SU-DHL-6 (cell line): ENCODE measurements around the gene GRIFIN.

Experiments used
- CTCF ChIP-seq: fragments of 200-600 bp; sonication (generic); IDR thresholded peaks from one replicate; pipeline ENCODE4 v1.5.1; 2017; ENCODE audit warnings: antibody characterized with exemption, mild to moderate bottlenecking, low read length, moderate library complexity; ENCODE audit not compliant: insufficient read depth, poor library complexity, severe bottlenecking
- EZH2phosphoT487 ChIP-seq: fragments of 200-600 bp; sonication (generic), shearing (Covaris generic); conservative IDR thresholded peaks from 2 replicates; pipeline ENCODE4 v1.6.1; 2018; ENCODE audit warnings: mild to moderate bottlenecking, antibody characterized with exemption, low read length, moderate library complexity, mixed read lengths

- TF ChIP-seq CTCF (no peak), EZH2phosphoT487 (no peak)
Observed at GRCh38 chr7:2510130-2510776, 34.1 kb upstream of the GRIFIN start.
